ENCODE measurements around the gene GADD45G.

The GADD45G gene

GRCh38 chr9:89609426-89610006, 4.7 kb downstream of the GADD45G start:
- no peak for DNase-seq (ENCODE audit: low read depth)

GRCh38 chr9:89610391-89610925, 5.6 kb downstream of the GADD45G start:
- no peak for DNase-seq (ENCODE audit: low read depth)

DNA sequence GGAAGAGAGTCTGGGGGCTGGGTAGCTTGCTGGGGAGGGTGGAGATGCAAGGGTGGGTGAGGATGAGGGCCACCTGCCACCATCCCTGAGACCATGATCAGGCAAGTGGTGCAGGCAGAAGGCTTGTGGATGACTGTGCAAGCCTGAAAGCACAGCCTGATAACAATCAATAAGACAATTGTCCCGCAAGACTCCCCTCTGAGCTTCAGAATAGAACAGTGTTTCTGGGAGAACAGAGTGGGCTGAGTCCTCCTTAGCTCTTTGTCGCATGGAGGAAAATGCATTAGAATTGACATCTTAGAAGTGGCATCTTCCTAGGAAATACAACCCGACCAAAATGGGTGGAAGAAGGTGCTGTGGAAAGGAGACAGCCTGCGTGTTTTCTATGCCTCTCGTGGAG, 6.6 kb downstream of the GADD45G start:
- DNase-seq (ENCODE audit: low read depth): no peak

DNA sequence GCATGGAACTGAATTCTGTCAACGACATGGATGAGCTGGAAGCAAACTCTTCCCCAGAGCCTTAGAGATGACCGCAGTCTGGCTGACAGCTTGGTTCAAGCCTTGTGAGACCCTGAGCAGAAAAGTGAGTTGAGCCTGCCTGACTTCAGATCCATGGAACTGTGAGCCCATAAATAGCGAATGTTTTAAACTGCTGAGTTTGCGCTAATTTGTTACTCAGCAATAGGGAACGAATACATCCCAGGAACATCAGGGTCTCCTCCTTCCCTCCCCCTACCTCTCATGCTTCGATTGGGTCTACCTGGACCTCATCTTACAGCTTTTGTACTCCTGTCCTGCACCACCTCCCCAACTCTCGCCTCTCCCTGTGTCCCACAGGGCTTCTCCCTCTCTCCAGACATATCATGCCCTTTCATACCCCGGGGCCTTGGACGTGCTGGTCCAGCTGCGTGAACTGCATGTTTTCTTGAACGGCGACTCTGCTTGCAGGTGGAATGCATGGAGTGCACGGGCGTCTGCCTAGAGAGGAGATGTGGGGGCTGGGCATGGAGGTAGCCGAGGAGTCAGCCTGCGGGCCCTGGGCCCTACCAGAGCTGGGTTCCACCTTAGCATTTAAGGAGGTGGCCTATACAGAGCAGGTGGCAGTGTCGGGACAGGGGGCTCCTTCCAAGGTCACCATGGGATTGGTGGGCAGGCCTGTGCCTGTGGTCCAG, 7.9 kb downstream of the GADD45G start:
- no peak for DNase-seq (ENCODE audit: low read depth)

GRCh38 chr9:89613912-89614892, 9.4 kb downstream of the GADD45G start:
- no peak for DNase-seq (ENCODE audit: low read depth)

DNA sequence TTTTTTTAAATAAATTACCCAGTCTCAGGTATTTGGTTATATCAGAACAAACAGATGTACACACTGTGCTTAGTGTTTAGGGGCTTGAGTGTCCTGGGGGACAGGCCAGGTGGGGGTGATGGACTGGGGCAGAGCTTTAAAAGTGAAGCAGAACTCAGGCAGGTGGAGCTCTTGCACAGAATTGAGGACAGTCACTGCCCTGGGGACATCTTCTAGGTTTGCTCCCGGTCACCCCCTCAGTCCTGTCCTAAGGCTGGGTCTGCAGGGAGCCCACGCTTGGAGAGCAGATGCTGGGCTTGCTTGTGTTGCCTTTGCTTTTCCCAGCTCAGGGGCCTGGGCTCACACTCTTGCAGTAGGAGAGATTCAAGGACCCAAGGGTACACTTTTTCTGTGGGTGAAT, 10.8 kb downstream of the GADD45G start:
- no peak for DNase-seq (ENCODE audit: low read depth)

DNA sequence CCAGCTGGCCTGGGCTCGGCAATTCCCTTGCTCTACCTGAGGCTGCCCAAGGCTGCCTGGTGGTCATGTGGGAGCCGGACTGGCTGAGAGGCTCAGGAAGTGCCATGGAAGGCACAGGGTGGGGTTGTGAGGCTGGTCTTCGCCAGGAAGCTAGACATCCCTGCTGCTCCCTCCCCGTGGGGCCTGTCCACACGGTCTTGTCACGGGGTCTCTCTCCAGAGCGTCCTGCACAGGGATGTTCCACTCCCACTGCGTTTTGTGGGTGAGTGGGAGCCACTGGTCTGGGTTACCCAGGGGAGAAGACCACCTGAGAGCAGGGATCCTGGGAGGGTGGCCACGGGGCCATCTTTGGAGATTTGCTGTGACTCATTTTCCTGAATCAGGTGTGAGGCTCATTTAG, 11.6 kb downstream of the GADD45G start:
- DNase-seq (ENCODE audit: low read depth): no peak

DNA sequence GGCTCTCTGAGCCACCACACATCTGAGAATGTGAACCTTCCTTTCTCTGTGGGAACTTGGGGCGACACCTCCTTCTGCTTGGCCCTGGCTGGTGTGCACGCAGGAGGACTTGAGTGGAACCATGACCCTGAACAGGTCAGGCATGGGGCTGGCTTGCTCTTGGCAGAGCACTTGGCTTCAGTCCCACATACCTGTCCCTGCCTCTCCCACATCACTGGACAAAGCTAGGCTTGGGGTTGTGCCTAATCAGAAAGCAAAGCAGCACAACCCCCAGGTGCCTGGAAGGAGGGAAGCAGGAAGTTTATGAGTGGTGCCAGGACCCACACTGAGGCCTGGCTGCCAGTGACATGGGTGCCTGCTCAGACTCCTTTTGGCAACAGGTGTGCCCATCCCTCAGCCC, 13.2 kb downstream of the GADD45G start:
- DNase-seq (ENCODE audit: low read depth): no peak

DNA sequence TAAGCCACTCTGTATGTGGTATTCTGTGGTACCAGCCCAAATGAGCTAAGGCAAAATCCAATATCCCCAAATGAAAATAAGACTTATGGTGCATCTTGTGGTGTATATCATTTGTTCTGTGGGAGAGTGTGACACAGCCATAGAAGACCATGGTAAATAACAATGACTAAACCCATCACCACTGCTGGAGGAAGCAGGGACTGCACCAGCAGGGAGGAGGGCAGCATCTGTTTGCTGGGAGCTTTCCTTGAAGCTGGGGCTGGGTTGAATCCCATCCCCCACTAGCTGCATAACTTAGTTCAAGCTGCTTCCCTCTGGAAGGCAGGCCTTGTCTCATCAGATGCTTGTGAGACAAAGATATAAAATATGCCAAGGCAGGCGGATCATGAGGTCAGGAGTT, 14.2 kb downstream of the GADD45G start:
- no peak for DNase-seq (ENCODE audit: low read depth)

DNA sequence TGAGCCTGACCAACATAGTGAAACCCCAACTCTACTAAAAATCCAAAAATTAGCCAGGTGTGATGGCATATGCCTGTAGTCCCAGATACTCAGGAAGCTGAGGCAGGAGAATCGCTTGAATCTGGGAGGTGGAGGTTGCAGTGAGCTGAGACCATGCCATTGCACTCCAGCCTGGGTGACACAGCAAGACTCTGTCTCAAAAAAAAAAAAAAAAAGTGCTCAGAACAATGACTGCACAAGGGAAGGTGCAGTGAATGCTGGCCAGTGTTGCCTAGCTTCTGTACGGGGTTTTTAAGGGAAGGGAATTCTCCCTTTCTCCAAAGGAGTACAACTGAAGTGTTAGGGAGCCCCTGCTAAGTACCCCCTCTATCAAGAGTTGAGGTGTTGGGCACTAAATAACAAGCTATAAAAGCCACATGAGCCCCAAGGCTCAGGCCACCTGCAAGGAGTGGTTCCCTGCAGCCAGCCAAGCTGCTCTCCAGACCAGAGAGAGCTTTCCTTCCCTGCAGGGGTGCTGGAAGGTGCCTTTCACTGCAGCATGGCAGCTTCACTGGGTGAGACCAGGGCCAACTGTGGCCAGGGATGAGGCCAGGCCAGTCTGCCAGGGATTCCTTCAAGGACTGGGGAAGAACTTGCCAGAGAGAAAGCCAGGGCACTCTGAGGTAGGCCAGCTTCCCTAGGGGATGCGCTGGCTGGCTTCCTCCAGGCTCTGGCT, 14.8 kb downstream of the GADD45G start:
- no peak for DNase-seq (ENCODE audit: low read depth)

GRCh38 chr9:89621031-89621430, 16.2 kb downstream of the GADD45G start:
- DNase-seq (ENCODE audit: low read depth): no peak

DNA sequence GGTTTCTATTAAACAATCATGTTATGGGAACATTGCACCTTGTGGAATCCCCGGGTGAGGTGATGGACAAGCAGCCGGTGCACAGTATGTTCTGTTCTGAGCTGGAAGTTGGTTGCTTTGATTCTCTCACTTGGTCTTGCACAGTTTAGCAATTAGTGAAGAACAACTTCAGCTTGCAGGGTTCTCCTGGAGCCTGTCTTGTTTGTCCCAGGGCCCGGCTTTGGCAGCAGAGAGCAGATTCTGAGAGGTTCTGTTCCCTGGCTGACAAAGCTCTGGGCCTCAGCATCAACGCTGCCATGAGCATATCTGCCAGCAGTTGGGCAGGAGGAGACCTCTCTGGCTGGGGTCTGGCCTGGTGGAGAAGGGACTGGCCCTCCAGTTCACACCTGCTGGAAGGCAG, 16.9 kb downstream of the GADD45G start:
- DNase-seq (ENCODE audit: low read depth): no peak

DNA sequence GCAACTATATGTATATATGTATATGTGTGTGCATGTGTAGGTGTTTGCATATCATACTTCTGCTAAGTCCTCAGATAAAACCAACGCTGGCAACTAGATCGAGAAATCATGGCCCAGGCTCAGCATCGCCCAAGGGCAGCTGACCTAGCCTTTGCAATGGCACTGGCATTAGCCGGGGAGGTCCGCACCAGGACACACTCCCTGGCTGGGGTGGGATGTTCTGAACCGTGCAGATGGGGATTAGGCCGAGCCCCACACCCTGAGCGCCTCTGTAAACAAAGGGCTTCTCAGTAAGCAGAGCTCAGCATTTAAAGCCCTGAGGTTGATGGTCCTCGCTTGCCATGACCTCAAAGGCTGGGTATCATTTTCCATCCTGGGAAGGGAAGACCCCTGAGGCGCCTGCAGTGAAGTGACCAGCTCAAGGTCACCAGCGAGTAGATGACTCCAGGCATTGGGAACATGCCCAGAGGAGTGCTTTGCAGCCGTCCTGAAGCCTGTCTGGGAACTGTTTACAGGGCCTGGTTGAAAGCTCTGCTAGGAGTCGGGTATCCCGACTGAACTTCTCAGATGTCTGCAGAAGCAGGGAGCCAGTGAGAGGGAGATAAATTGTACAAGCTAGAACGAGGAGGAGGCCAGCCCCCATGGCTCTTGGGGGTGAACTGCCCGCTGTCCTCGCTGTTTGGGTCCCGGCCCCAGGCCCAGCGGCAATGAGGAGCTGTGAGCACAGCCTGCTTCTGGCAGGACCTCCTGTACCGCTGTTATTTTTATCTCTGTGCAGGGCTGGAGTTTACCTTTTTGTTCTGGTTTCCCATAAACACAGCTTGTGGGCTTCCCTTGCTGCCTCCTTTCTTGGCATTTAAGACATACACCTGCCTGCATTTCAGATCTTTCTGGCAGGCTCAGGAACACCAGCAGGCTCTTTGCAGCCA, 18.4 kb downstream of the GADD45G start:
- DNase-seq (ENCODE audit: low read depth): no peak

DNA sequence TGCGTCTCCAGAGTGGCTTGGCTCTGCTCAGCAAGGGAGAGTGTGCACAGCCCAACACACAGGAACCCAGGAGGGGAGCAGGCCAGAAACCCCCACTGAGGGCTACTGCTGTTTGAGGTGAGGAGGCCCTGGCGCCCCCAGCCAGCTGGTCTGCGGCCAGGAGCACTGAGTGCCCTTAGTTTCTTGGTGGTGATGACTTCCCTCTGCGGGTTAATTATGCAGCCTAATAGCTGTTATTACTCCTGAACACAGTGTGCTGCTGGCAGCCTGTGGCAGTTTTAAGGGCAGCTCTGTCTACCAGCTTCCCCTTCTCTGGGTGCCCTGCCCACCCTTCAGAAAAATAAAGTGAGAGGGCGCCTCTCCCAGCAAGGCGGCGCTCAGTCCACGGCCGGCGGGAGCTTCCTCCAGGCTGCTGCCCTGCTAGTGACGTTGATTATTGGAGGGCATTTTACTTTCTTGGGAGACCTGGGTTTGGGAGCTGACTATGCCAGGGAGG, 19.2 kb downstream of the GADD45G start:
- DNase-seq (ENCODE audit: low read depth): no peak

DNA sequence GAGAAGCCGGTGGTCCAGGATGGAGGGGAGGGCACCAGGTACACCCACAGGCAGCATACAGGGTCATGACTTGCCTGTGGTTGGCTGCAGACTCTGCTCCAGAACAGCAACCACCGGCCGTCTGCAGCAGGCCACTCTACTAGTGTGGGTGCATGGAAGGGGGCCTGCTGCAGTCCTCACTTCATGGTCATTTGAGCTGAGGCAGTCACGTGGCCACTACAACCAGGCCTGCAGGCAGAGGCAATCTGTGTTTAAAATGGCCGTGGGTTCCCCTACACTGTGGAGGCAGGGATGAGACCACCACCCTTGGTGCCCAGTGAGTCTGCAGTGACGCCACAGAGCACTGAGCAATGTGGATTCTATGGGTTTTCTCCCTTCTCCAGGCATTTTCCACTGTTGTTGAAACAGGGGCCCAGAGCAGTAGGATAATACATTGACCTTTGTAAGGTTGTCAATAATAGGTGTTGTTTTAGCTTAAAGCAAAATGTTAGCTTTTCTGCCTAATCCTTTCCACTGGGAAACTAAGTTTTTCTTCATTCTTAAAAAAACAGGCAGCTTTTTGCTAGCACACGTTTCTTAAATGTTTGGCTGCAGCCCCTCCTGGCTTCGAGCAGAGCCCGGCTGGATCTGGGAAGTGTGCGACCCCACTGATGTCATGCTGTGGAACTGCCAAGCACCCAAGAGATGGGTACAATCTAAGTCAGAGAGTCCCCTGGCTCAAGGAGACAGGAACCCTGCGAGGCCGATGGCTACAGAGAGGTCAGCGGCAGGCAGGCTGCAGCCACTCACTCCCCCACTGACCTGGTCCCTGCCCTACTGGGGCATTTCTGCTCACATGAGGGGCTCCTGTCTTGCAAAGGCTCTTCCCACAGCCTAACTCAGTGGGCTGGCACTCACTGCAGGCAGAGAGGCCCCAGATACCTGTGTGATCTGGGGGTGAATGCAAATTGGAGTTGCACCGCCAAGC, 21.2 kb downstream of the GADD45G start:
- DNase-seq (ENCODE audit: low read depth): no peak

DNA sequence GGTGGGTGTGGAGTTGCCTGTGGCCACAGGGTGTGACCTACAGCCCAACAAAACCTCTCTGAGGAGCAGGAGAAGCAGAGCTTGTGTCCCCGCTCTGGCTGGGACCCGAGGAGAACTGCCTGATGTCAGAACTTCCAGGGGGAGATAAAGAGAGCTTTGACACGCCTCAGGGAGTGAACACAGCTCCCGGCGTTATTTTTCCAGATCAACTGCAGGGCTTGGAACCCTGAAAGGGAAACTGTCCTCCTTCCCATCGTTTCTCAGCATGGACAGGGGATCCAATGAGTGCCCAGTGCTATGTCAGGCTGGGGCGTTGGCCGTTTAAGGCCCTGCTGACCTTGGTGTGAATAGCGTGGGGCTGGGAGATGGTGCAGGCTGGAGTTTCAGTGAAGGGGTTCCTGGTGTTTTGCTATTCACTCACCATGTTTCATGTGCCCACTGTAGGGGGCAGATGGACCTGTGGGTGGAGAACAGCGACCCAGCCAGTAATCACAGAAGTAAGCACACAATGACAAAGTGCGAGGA, 22.0 kb downstream of the GADD45G start:
- no peak for DNase-seq (ENCODE audit: low read depth)

DNA sequence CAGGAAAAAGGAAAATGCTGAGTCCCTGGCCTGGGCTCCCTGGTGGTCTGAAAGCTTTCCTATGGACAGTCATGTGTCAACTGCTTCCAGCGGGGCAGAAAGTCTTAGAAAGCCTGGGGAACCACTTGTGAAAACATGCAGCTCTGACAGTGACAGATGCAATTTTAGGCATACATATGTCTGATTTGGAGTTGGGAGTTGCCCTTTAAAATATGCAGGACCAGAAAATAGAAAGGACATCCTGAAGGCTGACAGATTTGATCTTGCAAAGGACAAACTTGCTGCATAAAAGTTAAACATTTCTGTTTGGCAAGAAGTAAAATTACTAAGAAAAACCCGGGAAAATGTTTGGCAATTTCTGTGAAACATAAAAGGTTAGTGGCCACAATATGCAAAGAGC, 23.8 kb downstream of the GADD45G start:
- no peak for DNase-seq (ENCODE audit: low read depth)

DNA sequence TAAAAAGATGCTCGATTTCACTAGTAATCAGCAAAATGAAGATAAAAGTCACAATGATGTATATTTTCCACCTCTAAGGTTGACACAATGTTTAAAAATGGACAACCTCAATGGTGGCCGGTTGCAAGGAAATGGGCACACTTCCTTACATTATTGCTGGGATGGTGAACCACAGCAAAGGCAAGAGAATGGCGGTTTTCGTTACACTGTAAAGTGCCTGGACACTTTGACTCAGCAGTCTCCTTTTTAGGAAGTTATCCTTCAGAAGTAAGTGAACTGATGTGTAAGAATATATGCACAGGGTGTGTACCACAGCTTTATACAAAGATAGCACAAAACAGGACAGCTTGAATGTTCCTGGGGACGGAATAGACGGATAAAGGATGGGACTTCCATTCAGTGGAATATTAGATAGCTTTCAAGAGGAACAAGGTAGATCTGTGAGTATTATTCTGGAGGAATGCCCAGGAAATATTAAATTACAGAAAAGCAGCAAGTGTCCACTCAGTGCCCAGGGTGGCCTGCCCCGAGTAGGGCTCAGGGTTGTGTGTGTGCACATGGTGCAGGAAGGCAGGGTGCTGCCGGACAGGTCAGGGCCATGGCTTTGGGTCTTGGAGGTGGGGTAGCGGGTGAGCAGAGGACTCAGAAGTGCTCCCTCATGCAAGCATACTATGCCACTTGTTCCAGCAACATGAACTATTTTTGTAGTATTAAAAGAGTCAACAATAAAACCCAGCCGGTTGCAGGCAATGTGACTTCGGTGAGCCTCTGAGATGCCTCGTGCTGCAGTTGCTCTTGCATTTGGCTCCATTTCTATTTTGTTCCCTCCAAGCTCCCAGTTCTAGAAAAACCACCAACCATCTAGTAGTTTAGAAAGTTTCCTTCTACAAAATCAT, 24.5 kb downstream of the GADD45G start:
- DNase-seq (ENCODE audit: low read depth): no peak
